SK-N-MC (cell line): ENCODE results near the gene ICOSLG.
"Not testable (repeated sequence)": the region's sequence is repeated elsewhere in the genome, so short reads cannot be mapped to it uniquely, and the experiment has no call there.

Source experiments
- DNase-seq: peaks from one replicate; pipeline ENCODE4 v3.0.0-alpha.2; 2011; ENCODE audit warnings: low read depth, low spot score
- H3K27ac ChIP-seq: fragments of 200-600 bp; sonication (generic); 2 replicates; pipeline ENCODE4 v1.5.1; 2016; ENCODE audit warnings: mixed run types
- H3K36me3 ChIP-seq: fragments of 200-600 bp; sonication (generic); 2 replicates; pipeline ENCODE4 v1.6.1; 2017; ENCODE audit warnings: antibody characterized with exemption, low read length, mixed read lengths; ENCODE audit not compliant: insufficient read depth
- H3K4me3 ChIP-seq: fragments of 200-600 bp; sonication (generic); 2 replicates; pipeline ENCODE4 v1.5.1; 2016
- H3K9ac ChIP-seq: fragments of 200-600 bp; sonication (generic); 2 replicates; pipeline ENCODE4 v1.8.0; 2017; ENCODE audit warnings: mixed run types, mixed read lengths; ENCODE audit not compliant: insufficient read length
- H3K9me3 ChIP-seq: fragments of 200-600 bp; sonication (generic); 2 replicates; pipeline ENCODE4 v1.6.1; 2017; ENCODE audit warnings: low read depth, mild to moderate bottlenecking, antibody characterized with exemption, low read length, moderate library complexity, mixed read lengths
- EZH2 ChIP-seq: fragments of 200-600 bp; sonication (generic); IDR thresholded peaks from one replicate; pipeline ENCODE4 v1.6.1; 2017; ENCODE audit warnings: antibody characterized with exemption
- FOXP2 ChIP-seq: optimal IDR thresholded peaks from 2 replicates; pipeline ENCODE3; 2011; ENCODE audit warnings: mild to moderate bottlenecking, moderate library complexity; ENCODE audit not compliant: insufficient read depth; ENCODE audit errors: extremely low read length, control extremely low read depth
- POLR2AphosphoS5 ChIP-seq: IDR thresholded peaks from 2 replicates; pipeline ENCODE4 v1.6.1; 2012; ENCODE audit warnings: mild to moderate bottlenecking, low read depth, low read length, borderline replicate concordance

ICOSLG gene

GRCh38 chr21:44240842-44241241 is at the start of gene ICOSLG:
Gene ICOSLG (minus strand): TSS chr21:44240943. CDS start chr21:44240817, 126 bp downstream.
- DNase-seq, H3K4me3 ChIP-seq, H3K27ac ChIP-seq: not testable (repeated sequence)

GRCh38 chr21:44289381-44290010 is 48.8 kb upstream of the ICOSLG start:
- no peak for DNase-seq
- no peak overlapping the region for H3K27ac ChIP-seq
- no peaks in the 10 kb centered on the region for H3K9me3 ChIP-seq
- no peak for TF ChIP-seq EZH2
- TF ChIP-seq POLR2AphosphoS5: no peak
- no peak for TF ChIP-seq FOXP2
- H3K4me3 ChIP-seq: no peak overlapping the region
- no peaks in the 10 kb centered on the region for H3K36me3 ChIP-seq
- H3K9ac ChIP-seq: no peak overlapping the region

More at GRCh38 chr21:44240842-44241241, at the start of gene ICOSLG:
- H3K9ac ChIP-seq, H3K36me3 ChIP-seq, H3K9me3 ChIP-seq: not testable (repeated sequence)

GRCh38 chr21:44288251-44289110 is 47.7 kb upstream of the ICOSLG start:
- no peak overlapping the region for H3K4me3 ChIP-seq
- no peak for DNase-seq
- no peak overlapping the region for H3K27ac ChIP-seq
- H3K9ac ChIP-seq: no peak overlapping the region
- H3K36me3 ChIP-seq: no peaks in the 10 kb centered on the region
- TF ChIP-seq FOXP2 (no peak), EZH2 (no peak), POLR2AphosphoS5 (no peak)
- H3K9me3 ChIP-seq: no peaks in the 10 kb centered on the region

- no peak overlapping the region for H3K9ac ChIP-seq
- no peak overlapping the region for H3K27ac ChIP-seq
- DNase-seq: no peak
Measured at GRCh38 chr21:44286716-44287632, 46.2 kb upstream of the ICOSLG start.

GRCh38 chr21:44286086-44286715 is 45.5 kb upstream of the ICOSLG start:
- TF ChIP-seq POLR2AphosphoS5 (no peak), FOXP2 (no peak), EZH2 (no peak)
- no peaks in the 10 kb centered on the region for H3K36me3 ChIP-seq
- H3K4me3 ChIP-seq: no peak overlapping the region
- H3K27ac ChIP-seq: no peak overlapping the region
- DNase-seq: no peak
- H3K9ac ChIP-seq: no peak overlapping the region
- no peaks in the 10 kb centered on the region for H3K9me3 ChIP-seq

More at GRCh38 chr21:44286716-44287632, 46.2 kb upstream of the ICOSLG start:
- TF ChIP-seq EZH2: no peak
- no peak for TF ChIP-seq POLR2AphosphoS5
- no peak for TF ChIP-seq FOXP2
- Histone ChIP-seq H3K4me3 (no peak overlapping the region), H3K9me3 (no peaks in the 10 kb centered on the region), H3K36me3 (no peaks in the 10 kb centered on the region)

- H3K9me3 ChIP-seq: no peaks in the 10 kb centered on the region
- H3K9ac ChIP-seq: no peak within 1 kb of the TSS
- DNase-seq: no peak
- TF ChIP-seq POLR2AphosphoS5: no peak
- no peak for TF ChIP-seq FOXP2
- no peak for TF ChIP-seq EZH2
- H3K27ac ChIP-seq: no peak within 1 kb of the TSS
- H3K36me3 ChIP-seq: no peaks in the 10 kb centered on the region
- H3K4me3 ChIP-seq: no peak within 1 kb of the TSS
Measured at GRCh38 chr21:44285138-44285992, 44.6 kb upstream of the ICOSLG start, which contains the start of gene AIRE. Gene AIRE (plus strand): TSS chr21:44285876. CDS start chr21:44286007, 131 bp downstream.

GRCh38 chr21:44283948-44284347 is 43.2 kb upstream of the ICOSLG start:
- DNase-seq: no peak
- no peak overlapping the region for H3K4me3 ChIP-seq
- H3K36me3 ChIP-seq: no peaks in the 10 kb centered on the region
- no peak for TF ChIP-seq POLR2AphosphoS5
- no peak for TF ChIP-seq FOXP2
- TF ChIP-seq EZH2: no peak
- no peak overlapping the region for H3K27ac ChIP-seq
- no peak overlapping the region for H3K9ac ChIP-seq
- H3K9me3 ChIP-seq: no peaks in the 10 kb centered on the region

GRCh38 chr21:44283211-44283785 is 42.6 kb upstream of the ICOSLG start:
- not testable (repeated sequence) for H3K27ac ChIP-seq, DNase-seq, H3K36me3 ChIP-seq, H3K4me3 ChIP-seq, H3K9ac ChIP-seq, H3K9me3 ChIP-seq
